B cell (primary cell): ENCODE measurements around the gene INHBE.

Experiments used
- CTCF ChIP-seq: fragments of 200-600 bp; IDR thresholded peaks from one replicate; pipeline ENCODE4 v1.8.0; 2022; ENCODE audit warnings: antibody characterized with exemption, mild to moderate bottlenecking
- EZH2 ChIP-seq: IDR thresholded peaks from 2 replicates; pipeline ENCODE4 v1.6.1; 2012; ENCODE audit warnings: borderline replicate concordance, low read depth, mild to moderate bottlenecking, moderate library complexity, low read length; ENCODE audit not compliant: insufficient read depth, poor library complexity, severe bottlenecking

- TF ChIP-seq CTCF (no peak), EZH2 (no peak)
Measured at GRCh38 chr12:57455374-57456144, 452 bp downstream of the INHBE start.
